Left lung (tissue), 10 donors: ENCODE measurements around the gene VMP1. TPM values are rescaled to one million over a fixed set of nuclear protein-coding genes. Genes with fewer than 3 reads are reported as not detected.

ENCODE experiments used
- ATAC-seq: fragments of 200-7000 bp; cut with Tn5 transposase; one replicate; pipeline ENCODE4 v1.9.1; 2020; ENCODE audit warnings: moderate library complexity
- DNase-seq, 4 donors: peaks; one replicate each; pipeline ENCODE4 v3.0.0-alpha.2; 2013 to 2020
- H3K27ac ChIP-seq, 2 donors: fragments of 200-600 bp; sonication (generic) in 1 of 2; one replicate each; pipeline versions ENCODE4 v1.5.0 to v1.8.0; 2020 to 2021
- H3K27me3 ChIP-seq, 2 donors: fragments of 200-600 bp; sonication (generic) in 1 of 2; one replicate each; pipeline versions ENCODE4 v1.5.0 to v1.8.0; 2020 to 2021
- H3K36me3 ChIP-seq, 2 donors: fragments of 200-600 bp; sonication (generic) in 1 of 2; one replicate each; pipeline versions ENCODE4 v1.5.0 to v1.8.0; 2020 to 2021
- H3K4me1 ChIP-seq, 2 donors: fragments of 200-600 bp; one replicate each; pipeline ENCODE4 v1.8.0; 2021
- H3K4me3 ChIP-seq, 2 donors: fragments of 200-600 bp; sonication (generic) in 1 of 2; one replicate each; pipeline versions ENCODE4 v1.5.0 to v1.8.0; 2020 to 2021; ENCODE audit warnings: mild to moderate bottlenecking in 1 of 2
- H3K9me3 ChIP-seq, 2 donors: fragments of 200-600 bp; sonication (generic) in 1 of 2; one replicate each; pipeline versions ENCODE4 v1.5.0 to v1.8.0; 2020 to 2021
- CTCF ChIP-seq, 2 donors: fragments of 200-600 bp; sonication (generic) in 1 of 2; IDR thresholded peaks; one replicate each; pipeline versions ENCODE4 v1.5.0 to v1.8.0; 2021; ENCODE audit warnings: antibody characterized with exemption in 2 of 2
- intact Hi-C, 2 donors: fragments of 100-400 bp; cut with DNase I; formaldehyde crosslinking; loops; one replicate each; pipeline versions ENCODE4 v1.11.2 to v1.14.2; 2022
- polyA plus RNA-seq, 6 donors: library from polyadenylated mRNA; unstranded; fragments of 120-200 nt; gene quantifications; one replicate each; pipeline ENCODE4 v1.2.1, GENCODE V29; 2013; ENCODE audit not compliant: insufficient read length in 6 of 6
- total RNA-seq, 2 donors: library from RNA; stranded (reverse); fragmentation: NEBNext Ultra II Directional; extraction: Animal tissue kit (Norgen Biotek cat#: 25700); gene quantifications; one replicate each; pipeline ENCODE4 v1.2.1, GENCODE V29; 2021
- donor health status: DM: no; HTN: yes; CAD: no.
- donor health status: DM: no; HTN: no; CAD: no.

The VMP1 gene
- total and polyA plus RNA-seq, 8 donors, result 98.2 to 343 (median 127) TPM

GRCh38 chr17:59807892-59808509 lies 100.5 kb downstream of the VMP1 start:
- H3K9me3 ChIP-seq, result no peaks in the 10 kb centered on the region
- peak overlapping the region; percentile 42 to 78 for H3K27ac ChIP-seq
- no peak for ATAC-seq

DNA sequence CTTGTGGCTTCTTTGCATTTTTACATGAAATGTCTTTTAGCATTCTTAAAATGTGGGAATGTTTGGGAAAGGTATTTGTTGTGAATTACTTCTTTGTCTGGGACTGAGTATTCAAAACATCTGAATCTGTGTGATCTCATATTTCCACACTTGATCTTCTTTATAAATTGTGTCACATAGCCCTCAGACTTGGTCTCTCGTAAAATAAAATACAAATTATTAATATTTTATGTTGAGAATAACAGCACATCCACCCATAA lies 103.4 kb downstream of the VMP1 start:
- Histone ChIP-seq H3K27ac (peak overlapping the region in 1 of 2 donors; percentile 39), H3K36me3 (peaks cover 0 to 30% of the 10 kb centered on the region in 2 donors), H3K4me1 (peaks cover 0 to 22% of the 10 kb centered on the region in 2 donors), H3K4me3 (no peak overlapping the region), H3K9me3 (no peaks in the 10 kb centered on the region), H3K27me3 (no peaks in the 10 kb centered on the region)
- intact Hi-C loops, result no loop called here
- no peak for DNase-seq
- ATAC-seq, result no peak
- TF ChIP-seq CTCF (IDR thresholded peaks at IDR 0.05), result no peak

More at GRCh38 chr17:59807892-59808509, 100.5 kb downstream of the VMP1 start:
- Histone ChIP-seq H3K27me3 (no peaks in the 10 kb centered on the region), H3K4me3 (no peak overlapping the region), H3K36me3 (peaks cover 0 to 25% of the 10 kb centered on the region in 2 donors), H3K4me1 (peaks cover 0 to 36% of the 10 kb centered on the region in 2 donors)
- intact Hi-C loops, result no loop called here
- TF ChIP-seq CTCF (IDR thresholded peaks at IDR 0.05), result no peak
- DNase-seq, result no peak

- H3K27ac ChIP-seq, result peak overlapping the region in 1 of 2 donors; percentile 39
- no peak overlapping the region for H3K4me3 ChIP-seq
- TF ChIP-seq CTCF (IDR thresholded peaks at IDR 0.05), result no peak
- ATAC-seq (no peak), DNase-seq (no peak)
- peaks cover 0 to 30% of the 10 kb centered on the region in 2 donors for H3K36me3 ChIP-seq
- H3K9me3 ChIP-seq, result no peaks in the 10 kb centered on the region
- H3K27me3 ChIP-seq, result no peaks in the 10 kb centered on the region
- H3K4me1 ChIP-seq, result peaks cover 0 to 23% of the 10 kb centered on the region in 2 donors
- intact Hi-C loops, result no loop called here
Observed at GRCh38 chr17:59811209-59811608, 103.8 kb downstream of the VMP1 start.

GRCh38 chr17:59812139-59812538 lies 104.7 kb downstream of the VMP1 start:
- Histone ChIP-seq H3K27me3 (no peaks in the 10 kb centered on the region), H3K36me3 (peaks cover 0 to 30% of the 10 kb centered on the region in 2 donors), H3K4me1 (peaks cover 0 to 25% of the 10 kb centered on the region in 2 donors), H3K9me3 (no peaks in the 10 kb centered on the region), H3K4me3 (no peak overlapping the region), H3K27ac (no peak overlapping the region)
- ATAC-seq (no peak), DNase-seq (no peak)
- intact Hi-C loops, result no loop called here
- no peak for TF ChIP-seq CTCF (IDR thresholded peaks at IDR 0.05)

GRCh38 chr17:59814276-59814675 lies 106.8 kb downstream of the VMP1 start:
- DNase-seq (no peak), ATAC-seq (no peak)
- Histone ChIP-seq H3K4me3 (no peak overlapping the region), H3K27me3 (no peaks in the 10 kb centered on the region), H3K4me1 (peaks cover 0 to 15% of the 10 kb centered on the region in 2 donors), H3K36me3 (peaks cover 0 to 39% of the 10 kb centered on the region in 2 donors), H3K27ac (peak overlapping the region in 1 of 2 donors; percentile 2), H3K9me3 (no peaks in the 10 kb centered on the region)
- intact Hi-C loops, result no loop called here
- no peak for TF ChIP-seq CTCF (IDR thresholded peaks at IDR 0.05)
